Measurements from ENCODE around the gene CA14. TPM values are rescaled to one million over a fixed set of nuclear protein-coding genes. Genes with fewer than 3 reads are reported as not detected.

CA14 gene
- polyA plus RNA-seq, 1 of the 3 experiments (the other 2 are of a cell fraction), result 0.08 TPM

DNA sequence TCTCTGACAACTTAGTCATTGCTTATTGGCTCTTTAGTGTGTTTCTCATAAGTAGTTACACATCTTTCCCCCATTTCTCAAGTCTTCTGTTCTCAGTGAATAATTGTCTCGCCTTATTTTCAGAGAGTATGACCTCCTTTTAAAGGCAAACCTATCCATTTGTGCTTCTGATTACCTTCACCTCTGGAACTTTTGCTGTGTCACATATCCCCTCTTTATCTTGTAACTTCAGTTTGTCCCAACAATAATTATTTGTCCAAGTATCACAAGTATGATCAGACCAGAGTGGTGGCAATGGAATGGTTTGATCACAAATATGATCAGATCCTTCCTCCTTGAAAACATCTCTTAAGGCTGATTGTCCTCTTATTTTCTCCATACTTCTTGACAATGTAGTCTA is 30.8 kb downstream of the CA14 start:
- H3K79me2 ChIP-seq (ENCODE audit: insufficient read depth), result peaks cover 2% of the 10 kb centered on the region; the same call in 1 of the 2 replicates
- no peaks in the 10 kb centered on the region for H3K27me3 ChIP-seq (ENCODE audit: insufficient read depth)
- no peak overlapping the region for H3K27ac ChIP-seq (ENCODE audit: low read depth in 2 of 2, low read length in 1 of 2)
- no peak for DNase-seq
- peaks cover 4 to 6% of the 10 kb centered on the region in 2 experiments; a peak in 2 of 4 replicates for H3K4me1 ChIP-seq (ENCODE audit: control insufficient read depth in 1 of 2, insufficient read depth in 2 of 2, low read depth in 1 of 2, low read length in 1 of 2)
- H2AFZ ChIP-seq (ENCODE audit: low read depth), result no peak overlapping the region
- no peaks in the 10 kb centered on the region for H3F3A ChIP-seq (replicated peaks; ENCODE audit: insufficient read depth)
- no peak overlapping the region for H3K9ac ChIP-seq
- POLR2A ChIA-PET, result no interaction called here
- WGBS (ENCODE audit: low lambda C conversion rate), result 86% methylated on average over 1 of the region's 1 CpG
- H3K9me3 ChIP-seq, result no peaks in the 10 kb centered on the region
- H3K4me2 ChIP-seq, result no peak overlapping the region
- CTCF ChIA-PET, result no interaction called here
- no peaks in the 10 kb centered on the region for H3K9me2 ChIP-seq
- no peaks in the 10 kb centered on the region for H4K20me1 ChIP-seq (ENCODE audit: insufficient read depth)
- TF ChIP-seq CTCF (IDR thresholded peaks at IDR 0.05), result no peak
- no peak for TF ChIP-seq TCF12 (IDR thresholded peaks at IDR 0.05)
- no peak for TF ChIP-seq SMC3 (IDR thresholded peaks at IDR 0.05; ENCODE audit: low read depth, low read length)
- no peak for TF ChIP-seq TAF1 (IDR thresholded peaks at IDR 0.05; ENCODE audit: borderline replicate concordance, low read depth, low read length)
- no peak for TF ChIP-seq RXRA (IDR thresholded peaks at IDR 0.05; ENCODE audit: borderline replicate concordance, low read depth)
- no peak for TF ChIP-seq YY1 (IDR thresholded peaks at IDR 0.05; ENCODE audit: low read depth)
- TF ChIP-seq FOXJ3 (CRISPR knock-in tag; IDR thresholded peaks at IDR 0.05), result no peak
- TF ChIP-seq ZBTB33 (IDR thresholded peaks at IDR 0.05; ENCODE audit: borderline replicate concordance, low read depth), result no peak
- TF ChIP-seq SIN3A (IDR thresholded peaks at IDR 0.05; ENCODE audit: borderline replicate concordance, low read depth, low read length), result no peak
- no peak for TF ChIP-seq RFX5 (IDR thresholded peaks at IDR 0.05; ENCODE audit: low read length)
- TF ChIP-seq, protein P1, sequence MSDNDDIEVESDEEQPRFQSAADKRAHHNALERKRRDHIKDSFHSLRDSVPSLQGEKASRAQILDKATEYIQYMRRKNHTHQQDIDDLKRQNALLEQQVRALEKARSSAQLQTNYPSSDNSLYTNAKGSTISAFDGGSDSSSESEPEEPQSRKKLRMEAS (IDR thresholded peaks at IDR 0.05; ENCODE audit: low read depth), result no peak
- TF ChIP-seq MXI1 (IDR thresholded peaks at IDR 0.05; ENCODE audit: low read depth, low read length), result no peak
- H3K4me3 ChIP-seq (ENCODE audit: low read depth in 2 of 2, low read length in 1 of 2), result no peak overlapping the region
- H3K36me3 ChIP-seq (replicated peaks in 1 of 2; ENCODE audit: control insufficient read depth in 1 of 2, insufficient read depth in 2 of 2, low read length in 1 of 2), result no peaks in the 10 kb centered on the region

- POLR2A ChIA-PET, result no interaction called here
- no peaks in the 10 kb centered on the region for H3F3A ChIP-seq (replicated peaks; ENCODE audit: insufficient read depth)
- no peaks in the 10 kb centered on the region for H3K9me3 ChIP-seq
- no peak overlapping the region for H3K4me2 ChIP-seq
- no peaks in the 10 kb centered on the region for H3K36me3 ChIP-seq (replicated peaks in 1 of 2; ENCODE audit: control insufficient read depth in 1 of 2, insufficient read depth in 2 of 2, low read length in 1 of 2)
- H2AFZ ChIP-seq (ENCODE audit: low read depth), result no peak overlapping the region
- H3K4me3 ChIP-seq (ENCODE audit: low read depth in 2 of 2, low read length in 1 of 2), result no peak overlapping the region
- DNase-seq, result no peak
- TF ChIP-seq TAF1 (IDR thresholded peaks at IDR 0.05; ENCODE audit: borderline replicate concordance, low read depth, low read length) (no peak), YY1 (IDR thresholded peaks at IDR 0.05; ENCODE audit: low read depth) (no peak), NFIC (IDR thresholded peaks at IDR 0.05; ENCODE audit: borderline replicate concordance) (no peak), GATA2 (CRISPR knock-in tag; IDR thresholded peaks at IDR 0.05) (no peak), TCF12 (IDR thresholded peaks at IDR 0.05) (no peak), RAD21 (IDR thresholded peaks at IDR 0.05; ENCODE audit: low read length) (no peak), SMC3 (IDR thresholded peaks at IDR 0.05; ENCODE audit: low read depth, low read length) (no peak), JUND (IDR thresholded peaks at IDR 0.05) (no peak), EP300 (IDR thresholded peaks at IDR 0.05; ENCODE audit: borderline replicate concordance in 1 of 2, low read depth in 1 of 2, low read length in 1 of 2) (no peak)
- H3K79me2 ChIP-seq (ENCODE audit: insufficient read depth), result peaks cover 5% of the 10 kb centered on the region
- 85% methylated on average over 4 of the region's 4 CpGs for WGBS (ENCODE audit: low lambda C conversion rate)
- H3K4me1 ChIP-seq (ENCODE audit: control insufficient read depth in 1 of 2, insufficient read depth in 2 of 2, low read depth in 1 of 2, low read length in 1 of 2), result peaks cover 4 to 7% of the 10 kb centered on the region in 2 experiments; a peak in 2 of 4 replicates
- no peak overlapping the region for H3K9ac ChIP-seq
- H3K27ac ChIP-seq (ENCODE audit: low read depth in 2 of 2, low read length in 1 of 2), result no peak overlapping the region
- no peaks in the 10 kb centered on the region for H4K20me1 ChIP-seq (ENCODE audit: insufficient read depth)
- H3K27me3 ChIP-seq (ENCODE audit: insufficient read depth), result no peaks in the 10 kb centered on the region
- CTCF ChIA-PET, result no interaction called here
- no peaks in the 10 kb centered on the region for H3K9me2 ChIP-seq
These were observed 31.2 kb downstream of the CA14 start for GRCh38 chr1:150288822-150289221.
